Dendritic cell treated with granulocyte-macrophage colony-stimulating factor and Interleukin-4, amounts not matched to agents 40 ng/mL and 50 ng/mL, for 4 days (primary cell): ENCODE measurements around the gene CCDC88B.
"Not testable (repeated sequence)": the region's sequence is repeated elsewhere in the genome, so short reads cannot be mapped to it uniquely, and the experiment has no call there.

Experiments used
- H3K27ac Mint-ChIP-seq: one replicate; pipeline ENCODE4 v1.8.0; 2022; ENCODE audit warnings: mild to moderate bottlenecking, mixed read lengths
- H3K27me3 Mint-ChIP-seq: one replicate; pipeline ENCODE4 v1.8.0; 2022; ENCODE audit warnings: mild to moderate bottlenecking, mixed read lengths
- H3K36me3 Mint-ChIP-seq: one replicate; pipeline ENCODE4 v1.8.0; 2022; ENCODE audit warnings: low read depth, mixed read lengths
- H3K4me1 Mint-ChIP-seq: one replicate; pipeline ENCODE4 v1.8.0; 2022; ENCODE audit warnings: low read depth, mixed read lengths
- H3K4me3 Mint-ChIP-seq: one replicate; pipeline ENCODE4 v1.8.0; 2022; ENCODE audit warnings: mild to moderate bottlenecking, moderate library complexity, mixed read lengths
- H3K9me3 Mint-ChIP-seq: one replicate; pipeline ENCODE4 v1.8.0; 2022; ENCODE audit warnings: mixed read lengths
- intact Hi-C: fragments of 100-400 bp; cut with micrococcal nuclease; formaldehyde crosslinking; loops from one replicate; pipeline ENCODE4 v1.15.0; 2022

Gene CCDC88B

DNA sequence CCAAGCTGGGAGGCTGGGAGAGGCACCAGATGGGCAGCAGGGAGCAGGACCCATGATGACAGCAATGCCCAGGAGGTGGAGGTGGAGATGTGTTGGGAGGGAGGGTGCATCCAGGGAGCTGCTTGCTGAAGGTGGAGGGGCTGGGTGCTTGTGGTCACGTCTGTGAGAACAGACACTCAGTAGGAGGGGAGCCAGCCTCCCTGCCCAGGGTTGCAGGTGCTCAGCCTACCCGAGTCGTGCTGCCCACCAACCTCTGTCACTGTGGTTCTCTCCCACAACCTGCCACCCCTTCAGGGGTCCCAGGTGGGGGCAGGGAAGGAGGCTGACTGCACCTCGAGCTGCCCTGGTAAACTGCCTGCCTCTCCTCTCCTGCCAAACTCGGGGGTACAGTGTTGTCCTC, 16.6 kb upstream of the CCDC88B start:
- intact Hi-C loops, result no loop called here
- H3K4me3 Mint-ChIP-seq, result no peak overlapping the region
- H3K27me3 Mint-ChIP-seq, result peaks cover 3% of the 10 kb centered on the region
- H3K9me3 Mint-ChIP-seq, result peaks cover 11% of the 10 kb centered on the region
- H3K36me3 Mint-ChIP-seq, result peaks cover 47% of the 10 kb centered on the region
- no peak overlapping the region for H3K27ac Mint-ChIP-seq
- H3K4me1 Mint-ChIP-seq, result peaks cover 31% of the 10 kb centered on the region

- H3K27me3 Mint-ChIP-seq, H3K27ac Mint-ChIP-seq, intact Hi-C loops, H3K4me3 Mint-ChIP-seq: not testable (repeated sequence)
- peaks cover 43% of the 10 kb centered on the region for H3K36me3 Mint-ChIP-seq
- peaks cover 28% of the 10 kb centered on the region for H3K4me1 Mint-ChIP-seq
- peaks cover 11% of the 10 kb centered on the region for H3K9me3 Mint-ChIP-seq
These were observed 16.0 kb upstream of the CCDC88B start for GRCh38 chr11:64323984-64324383.

DNA sequence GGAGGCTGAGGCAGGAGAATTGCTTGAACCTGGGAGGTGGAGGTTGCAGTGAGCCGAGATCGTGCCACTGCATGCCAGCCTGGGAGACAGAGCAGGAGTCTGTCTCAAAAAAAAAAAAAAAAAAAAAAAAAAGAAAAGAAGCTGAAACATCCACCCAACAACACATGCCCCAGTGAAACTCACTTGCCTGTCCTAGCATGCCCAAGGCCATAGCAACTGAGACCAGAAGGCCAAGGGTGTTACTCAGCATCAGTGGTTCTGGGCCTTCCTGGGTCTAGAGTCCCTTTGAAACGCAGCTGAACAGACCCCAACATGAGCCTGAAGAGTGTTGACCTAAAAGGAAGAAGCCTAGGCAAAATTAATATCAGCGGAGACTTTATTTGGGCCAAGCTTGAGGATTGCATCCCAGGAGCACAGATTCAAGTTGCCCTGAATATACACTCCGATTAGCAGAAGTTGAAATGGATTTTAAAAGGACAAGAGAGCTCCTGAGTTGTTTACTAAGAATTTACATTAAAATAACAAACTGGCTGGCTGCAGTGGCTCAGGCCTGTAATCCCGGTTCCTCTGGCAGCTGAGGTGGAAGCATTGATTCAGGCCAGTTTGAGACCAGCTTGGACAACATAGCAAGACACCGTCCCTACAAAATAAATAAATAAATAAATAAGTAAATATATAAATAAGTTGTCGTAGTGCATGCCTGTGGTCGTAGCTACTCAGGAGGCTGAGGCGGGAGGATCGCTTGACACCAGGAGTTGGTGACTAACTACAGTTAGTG, 15.1 kb upstream of the CCDC88B start:
- intact Hi-C loops, result no loop called here

DNA sequence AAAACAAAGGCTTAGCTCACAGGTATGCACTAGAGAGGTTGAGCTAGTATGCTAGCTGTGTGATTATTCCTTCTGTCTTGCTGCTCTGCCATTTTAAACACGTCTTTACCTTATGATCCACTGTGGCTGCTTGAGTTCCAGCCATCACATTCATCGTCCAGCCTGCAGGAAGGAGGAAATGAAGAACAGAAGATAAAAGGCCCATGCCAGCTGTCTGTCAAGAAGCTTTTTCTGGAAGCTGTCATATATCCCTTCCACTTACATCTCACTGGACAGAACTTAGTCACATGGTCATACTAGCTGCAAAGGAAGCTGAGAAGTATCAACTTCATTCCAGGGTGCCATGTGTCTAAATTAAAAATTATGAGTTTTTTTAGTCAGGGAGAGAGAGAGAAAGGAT, 12.6 kb upstream of the CCDC88B start:
- Mint-ChIP-seq H3K9me3 (peaks cover 11% of the 10 kb centered on the region), H3K27me3 (peaks cover 6% of the 10 kb centered on the region), H3K4me3 (no peak overlapping the region), H3K36me3 (peaks cover 11% of the 10 kb centered on the region), H3K27ac (no peak overlapping the region), H3K4me1 (peaks cover 22% of the 10 kb centered on the region)
- intact Hi-C loops, result no loop called here

More for the DNA sequence above, 15.1 kb upstream of the CCDC88B start:
- H3K27ac Mint-ChIP-seq, result no peak overlapping the region
- H3K27me3 Mint-ChIP-seq, result peaks cover 3% of the 10 kb centered on the region
- no peak overlapping the region for H3K4me3 Mint-ChIP-seq
- H3K36me3 Mint-ChIP-seq, result peaks cover 36% of the 10 kb centered on the region
- peaks cover 11% of the 10 kb centered on the region for H3K9me3 Mint-ChIP-seq
- H3K4me1 Mint-ChIP-seq, result peaks cover 19% of the 10 kb centered on the region

GRCh38 chr11:64327993-64328392, 12.0 kb upstream of the CCDC88B start:
- intact Hi-C loops, result no loop called here
- H3K4me1 Mint-ChIP-seq, result peaks cover 24% of the 10 kb centered on the region
- H3K27me3 Mint-ChIP-seq, result peaks cover 6% of the 10 kb centered on the region
- no peak overlapping the region for H3K4me3 Mint-ChIP-seq
- no peak overlapping the region for H3K27ac Mint-ChIP-seq
- H3K9me3 Mint-ChIP-seq, result peaks cover 11% of the 10 kb centered on the region
- peaks cover 5% of the 10 kb centered on the region for H3K36me3 Mint-ChIP-seq

- Mint-ChIP-seq H3K36me3 (no peaks in the 10 kb centered on the region), H3K27me3 (peaks cover 6% of the 10 kb centered on the region), H3K4me3 (no peak overlapping the region), H3K4me1 (peaks cover 37% of the 10 kb centered on the region), H3K27ac (peak overlapping the region; percentile 76), H3K9me3 (peaks cover 11% of the 10 kb centered on the region)
- intact Hi-C loops, result no loop called here
These were observed 9.1 kb upstream of the CCDC88B start for GRCh38 chr11:64330888-64331287.

DNA sequence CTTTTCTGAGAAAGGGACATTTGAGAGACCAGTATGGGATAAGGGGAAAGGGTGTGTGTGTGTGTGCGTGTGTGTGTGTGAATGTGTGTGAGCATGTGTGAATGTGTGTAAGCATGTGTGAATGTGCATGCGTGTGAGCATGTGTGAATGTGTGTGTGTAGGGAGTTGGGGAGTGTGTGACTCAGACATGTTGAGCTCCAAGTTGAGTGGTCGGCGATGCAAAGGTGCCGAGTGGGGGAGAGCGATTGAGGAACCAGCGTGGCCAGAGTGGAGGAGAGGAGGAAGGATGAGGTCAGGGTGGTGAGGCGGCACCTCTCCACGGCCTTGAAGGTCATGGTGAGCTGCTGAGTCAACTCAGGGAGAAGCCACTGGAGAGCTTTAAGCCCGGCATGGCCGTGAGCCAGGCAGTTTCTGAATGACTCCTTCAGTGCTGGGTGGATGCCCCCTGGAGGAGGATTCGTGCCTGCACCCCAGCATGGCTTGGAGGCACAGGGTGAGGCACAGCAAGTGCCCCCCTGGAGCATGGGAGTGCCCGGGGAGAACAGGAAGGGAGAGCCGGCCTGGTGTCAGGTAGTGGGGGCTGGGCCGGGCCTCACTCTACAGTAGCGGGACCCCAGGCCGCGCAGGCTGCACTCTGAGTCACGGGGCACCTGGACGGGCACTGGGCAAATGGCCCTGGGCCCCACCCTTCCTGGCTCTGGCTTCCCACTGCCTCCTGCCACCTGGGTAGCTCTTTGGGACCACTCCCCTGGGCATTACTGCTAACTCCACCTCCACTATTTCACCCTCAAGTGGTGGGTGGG, 8.2 kb upstream of the CCDC88B start:
- intact Hi-C loops, result no loop called here
- Mint-ChIP-seq H3K27ac (peak overlapping the region; percentile 76), H3K4me1 (peaks cover 37% of the 10 kb centered on the region), H3K27me3 (peaks cover 6% of the 10 kb centered on the region), H3K36me3 (no peaks in the 10 kb centered on the region), H3K9me3 (peaks cover 11% of the 10 kb centered on the region), H3K4me3 (peak overlapping the region; percentile 9)

DNA sequence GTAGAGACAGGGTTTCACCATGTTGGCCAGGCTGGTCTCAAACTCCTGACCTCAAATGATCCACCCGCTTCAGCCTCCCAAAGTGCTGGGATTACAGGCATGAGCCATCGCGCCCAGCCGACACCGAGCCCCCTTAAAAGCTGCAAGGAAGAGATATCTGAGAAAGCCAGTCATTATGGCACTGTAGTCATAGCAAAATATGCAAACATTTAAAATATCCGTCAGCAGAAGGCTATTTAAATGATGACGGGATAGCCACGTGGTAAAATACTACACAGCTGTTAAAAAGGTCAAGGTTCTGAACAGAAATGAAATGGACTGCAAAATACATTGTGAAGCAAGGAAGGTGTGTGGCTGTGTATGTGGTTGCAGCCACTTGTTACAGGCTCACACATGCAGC, 6.4 kb upstream of the CCDC88B start:
- intact Hi-C loops, result no loop called here
- H3K4me1 Mint-ChIP-seq, result peaks cover 34% of the 10 kb centered on the region

DNA sequence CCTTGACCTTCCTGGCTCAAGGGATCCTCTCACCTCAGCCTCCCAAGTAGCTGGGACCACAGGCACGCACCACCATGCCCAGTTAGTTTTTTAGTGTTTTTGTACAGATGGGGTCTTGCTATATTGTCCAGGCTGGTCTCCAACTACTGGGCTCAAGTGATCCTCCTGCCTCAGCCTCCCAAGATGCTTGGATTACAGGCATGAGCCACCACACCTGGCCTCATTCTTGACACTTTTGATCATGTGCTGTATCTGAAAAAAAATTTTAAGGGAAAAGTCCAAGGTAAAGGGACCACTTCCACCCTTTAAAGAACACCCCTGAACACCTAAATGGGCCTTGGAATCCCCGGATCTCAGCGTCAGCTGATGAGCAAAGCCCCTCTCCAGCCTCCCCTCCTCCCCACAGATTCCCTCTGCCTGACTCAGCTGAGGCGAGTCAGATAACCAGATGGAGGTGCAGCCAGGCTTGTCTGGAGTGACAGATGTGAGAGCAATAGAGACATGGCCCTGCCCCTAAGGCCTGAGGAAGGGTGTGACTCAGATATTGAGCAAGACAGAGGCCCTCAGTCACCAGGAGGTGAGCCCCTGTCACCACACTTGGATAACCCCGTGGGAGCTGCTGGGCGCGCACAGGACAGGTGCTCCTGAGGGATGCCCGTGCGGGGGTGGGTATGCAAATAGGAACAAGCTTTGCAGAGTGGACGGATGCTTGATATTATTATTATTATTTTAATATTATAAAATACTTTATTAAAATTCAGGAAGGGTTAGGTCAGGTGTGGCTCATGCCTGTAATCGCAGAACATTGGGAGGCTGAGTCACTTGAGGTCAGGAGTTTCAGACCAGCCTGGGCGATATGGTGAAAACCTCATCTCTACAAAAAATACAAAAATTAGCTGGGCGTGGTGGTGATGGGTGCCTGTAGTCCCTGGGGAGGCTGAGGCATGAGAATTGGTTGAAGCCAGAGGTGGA, 5.0 kb upstream of the CCDC88B start:
- peaks cover 3% of the 10 kb centered on the region for H3K27me3 Mint-ChIP-seq
- H3K36me3 Mint-ChIP-seq, result no peaks in the 10 kb centered on the region
- H3K4me3 Mint-ChIP-seq, result no peak overlapping the region
- no peaks in the 10 kb centered on the region for H3K9me3 Mint-ChIP-seq
- H3K27ac Mint-ChIP-seq, result peak overlapping the region; percentile 42
- H3K4me1 Mint-ChIP-seq, result peaks cover 49% of the 10 kb centered on the region
- intact Hi-C loops, result no loop called here

More for the DNA sequence above, 6.4 kb upstream of the CCDC88B start:
- no peak overlapping the region for H3K4me3 Mint-ChIP-seq
- no peaks in the 10 kb centered on the region for H3K36me3 Mint-ChIP-seq
- peaks cover 3% of the 10 kb centered on the region for H3K27me3 Mint-ChIP-seq
- H3K9me3 Mint-ChIP-seq, result no peaks in the 10 kb centered on the region
- H3K27ac Mint-ChIP-seq, result no peak overlapping the region

GRCh38 chr11:64337538-64338249, 2.3 kb upstream of the CCDC88B start:
- peaks cover 56% of the 10 kb centered on the region for H3K4me1 Mint-ChIP-seq
- no peaks in the 10 kb centered on the region for H3K27me3 Mint-ChIP-seq
- H3K27ac Mint-ChIP-seq, result no peak overlapping the region
- no peak overlapping the region for H3K4me3 Mint-ChIP-seq
- no peaks in the 10 kb centered on the region for H3K9me3 Mint-ChIP-seq
- intact Hi-C loops, result no loop called here
- H3K36me3 Mint-ChIP-seq, result peaks cover 15% of the 10 kb centered on the region

GRCh38 chr11:64338716-64339115, 1.3 kb upstream of the CCDC88B start:
- Mint-ChIP-seq H3K4me1 (peaks cover 64% of the 10 kb centered on the region), H3K27me3 (no peaks in the 10 kb centered on the region), H3K4me3 (no peak overlapping the region), H3K36me3 (peaks cover 25% of the 10 kb centered on the region), H3K27ac (peak overlapping the region; percentile 93), H3K9me3 (no peaks in the 10 kb centered on the region)
- intact Hi-C loops, result no loop called here

- peak overlapping the region; percentile 93 for H3K27ac Mint-ChIP-seq
- intact Hi-C loops, result no loop called here
- H3K4me3 Mint-ChIP-seq, result peak overlapping the region; percentile 80
- H3K4me1 Mint-ChIP-seq, result peaks cover 66% of the 10 kb centered on the region
- H3K9me3 Mint-ChIP-seq, result no peaks in the 10 kb centered on the region
- no peaks in the 10 kb centered on the region for H3K27me3 Mint-ChIP-seq
- H3K36me3 Mint-ChIP-seq, result peaks cover 31% of the 10 kb centered on the region
These were observed 718 bp upstream of the CCDC88B start for GRCh38 chr11:64339286-64339685.
